ENCODE data around the gene TMEM254.
"Not testable (repeated sequence)": the region's sequence is repeated elsewhere in the genome, so short reads cannot be mapped to it uniquely, and the experiment has no call there.

Gene TMEM254

DNA sequence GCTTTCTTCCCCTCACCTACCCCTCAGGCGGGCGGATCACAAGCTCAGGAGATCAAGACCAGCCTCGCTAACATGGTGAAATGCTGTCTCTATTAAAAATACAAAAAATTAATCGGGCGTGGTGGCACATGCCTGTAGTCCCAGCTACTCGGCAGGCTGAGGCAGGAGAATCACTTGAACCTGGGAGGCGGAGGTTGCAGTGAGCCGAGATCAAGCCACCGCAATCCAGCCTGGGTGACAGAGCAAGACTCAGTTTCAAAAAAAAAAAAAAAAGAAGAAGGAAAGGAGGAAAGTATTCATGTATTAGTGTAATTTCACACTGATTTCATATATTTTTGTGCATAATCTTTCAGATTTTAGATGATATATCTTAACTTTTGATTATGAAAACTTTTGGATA lies 55.2 kb downstream of the TMEM254 start:
- DNase-seq, result not testable (repeated sequence)

DNA sequence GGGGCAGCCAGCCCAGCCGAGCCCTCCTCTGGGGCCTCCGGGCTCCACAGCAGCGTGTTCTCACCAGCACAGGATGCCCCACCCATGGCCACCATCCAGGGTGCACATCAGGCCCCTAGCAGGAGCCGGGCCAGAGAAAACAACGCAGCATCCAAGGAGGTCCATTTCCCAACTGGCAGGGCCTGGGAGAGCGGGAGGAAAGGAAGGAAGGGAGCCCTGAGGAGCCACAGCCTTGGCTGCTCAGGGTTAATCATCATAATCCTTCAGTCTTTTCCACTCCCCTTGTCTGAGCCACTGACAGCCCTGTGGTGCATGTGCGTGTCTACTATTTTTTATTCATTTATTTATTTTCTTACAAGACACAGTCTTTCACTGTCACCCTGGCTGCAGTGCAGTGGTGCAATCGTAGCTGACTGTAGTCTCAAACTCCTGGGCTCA lies 57.7 kb downstream of the TMEM254 start:
- no peak for DNase-seq

DNA sequence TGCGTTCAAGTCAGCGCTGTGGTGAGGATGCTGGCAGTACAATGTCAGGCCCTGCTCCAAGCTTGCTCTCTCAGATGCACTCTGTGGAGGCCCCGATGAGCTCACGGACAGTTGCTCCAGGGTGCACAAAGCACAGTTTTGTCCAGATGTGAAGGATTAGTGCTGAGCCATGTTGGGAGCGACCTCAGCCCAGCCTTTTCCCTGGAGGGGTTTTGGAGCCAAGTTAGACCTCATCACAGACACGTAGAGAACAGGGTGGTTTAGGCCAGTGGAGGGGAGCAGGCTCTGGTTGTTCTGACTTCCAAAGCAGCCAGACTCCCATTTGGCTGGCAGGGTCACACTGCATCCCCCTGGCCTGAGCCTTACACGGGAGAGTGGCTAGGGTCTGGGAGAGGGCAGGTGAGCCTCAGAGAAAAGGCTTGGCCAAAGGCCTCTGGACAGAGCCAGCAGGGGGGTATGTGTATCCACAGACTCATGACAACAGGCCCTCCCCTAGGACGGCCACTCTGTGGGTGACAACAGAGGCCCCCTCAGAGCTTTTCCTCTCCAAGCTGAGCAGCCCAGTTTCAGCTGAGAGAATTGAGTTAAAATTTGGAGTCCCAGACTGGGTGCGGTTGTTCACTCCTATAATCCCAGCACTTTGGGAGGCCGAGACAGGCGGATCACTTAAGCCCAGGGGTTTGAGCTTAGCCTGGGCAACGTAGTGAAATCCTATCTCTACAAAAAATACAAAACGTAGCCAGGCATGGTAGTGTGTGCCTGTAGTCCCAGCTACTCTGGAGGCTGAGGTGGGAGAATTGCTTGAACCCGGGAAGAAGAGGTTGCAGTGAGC lies 58.8 kb downstream of the TMEM254 start:
- no peak for DNase-seq

DNA sequence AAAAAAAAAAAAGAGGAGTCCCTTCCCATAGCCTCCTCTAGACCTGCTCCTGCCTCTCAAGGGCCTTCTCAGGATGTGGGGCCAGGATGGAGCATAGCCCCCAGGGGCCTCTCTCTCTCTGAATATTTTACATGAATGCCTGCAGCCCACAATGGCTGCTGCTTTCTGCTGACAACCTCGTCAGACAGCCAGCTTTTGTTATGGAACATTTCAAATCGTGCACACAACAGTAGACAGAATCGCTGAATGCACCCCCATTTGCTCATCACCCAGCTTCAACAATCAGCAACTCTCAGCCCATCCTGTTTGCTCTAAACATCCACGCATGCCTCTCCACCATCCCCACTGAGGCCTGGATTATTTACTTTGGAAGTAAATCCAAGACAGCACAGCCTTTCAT lies 59.5 kb downstream of the TMEM254 start:
- no peak for DNase-seq

DNA sequence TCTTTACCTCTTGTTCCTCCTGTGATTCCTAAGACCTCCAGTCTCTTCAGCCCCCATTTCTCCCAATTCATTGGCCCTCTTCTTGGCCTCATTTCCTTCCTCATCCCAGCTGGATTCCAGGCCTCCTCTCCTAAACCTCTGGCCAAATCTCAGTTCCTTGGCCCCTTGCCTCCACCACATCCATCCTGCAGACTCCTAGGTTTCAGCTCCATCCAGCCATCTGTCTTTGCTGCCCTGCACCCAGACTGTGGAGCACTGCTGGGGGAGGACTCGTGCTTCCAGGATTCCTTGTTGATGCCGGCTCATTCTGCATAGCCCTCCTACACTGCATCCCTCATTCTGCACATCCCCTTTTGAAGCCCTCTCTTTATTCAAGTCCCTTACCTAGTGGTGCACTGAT lies 60.8 kb downstream of the TMEM254 start:
- DNase-seq, result no peak

DNA sequence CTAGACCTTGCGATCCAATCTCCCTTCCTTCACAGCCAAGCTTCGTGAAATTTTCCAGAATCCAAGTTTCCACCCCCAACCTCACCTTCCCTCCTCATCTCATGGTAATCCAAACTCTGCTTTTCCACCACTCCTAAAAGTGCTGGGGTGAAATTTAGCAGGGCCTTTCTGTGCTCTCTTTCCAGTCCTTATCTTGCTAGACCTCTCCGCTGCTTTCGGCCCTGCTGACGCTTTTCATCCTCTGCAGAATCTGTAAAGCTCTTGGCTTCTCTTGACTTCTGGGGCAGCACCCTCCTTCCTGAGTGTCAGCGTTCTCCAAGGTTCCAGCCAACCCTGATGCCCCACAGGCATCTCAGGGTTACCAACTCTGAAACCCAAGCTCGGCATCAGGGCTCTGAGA lies 61.8 kb downstream of the TMEM254 start:
- no peak for DNase-seq

DNA sequence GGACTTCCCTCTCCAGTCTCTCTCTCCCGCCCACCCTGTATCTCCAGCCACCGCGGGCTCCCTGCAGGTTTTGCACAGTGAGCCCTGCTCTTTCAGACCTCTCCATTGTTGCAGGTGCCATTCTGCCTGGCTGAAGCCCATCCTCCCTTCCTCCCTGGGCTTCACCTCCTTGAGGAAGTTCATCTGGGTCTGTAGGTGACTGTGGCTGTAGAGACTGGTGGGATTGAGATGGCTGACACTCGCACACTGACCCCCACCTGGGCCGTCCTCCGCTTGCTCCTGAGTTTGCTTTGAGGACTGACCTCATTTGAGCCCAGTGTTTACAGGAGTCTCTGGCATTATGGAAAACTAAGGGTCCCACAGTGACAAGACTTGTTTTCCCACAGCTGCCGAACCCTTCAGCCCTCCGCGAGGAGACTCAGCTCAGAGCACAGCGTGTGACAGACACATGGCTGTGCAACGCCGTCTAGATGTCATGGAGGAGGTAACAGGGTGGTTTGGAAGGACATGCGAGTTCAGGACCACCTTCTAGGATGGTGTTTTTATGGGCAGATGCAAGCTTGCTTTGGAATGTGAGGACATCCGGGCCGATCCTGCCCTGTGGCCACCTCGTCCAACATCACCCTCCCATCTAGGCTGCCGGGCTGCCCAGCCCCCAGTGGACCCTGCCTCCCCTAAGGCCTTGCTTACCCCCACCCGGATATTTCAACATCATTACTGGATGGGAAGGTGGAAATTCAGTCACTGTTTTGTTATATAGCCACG lies 63.4 kb downstream of the TMEM254 start:
- DNase-seq, result no peak
